ENCODE results near the gene TSC2.
"Not testable (repeated sequence)": the region's sequence is repeated elsewhere in the genome, so short reads cannot be mapped to it uniquely, and the experiment has no call there.

TSC2 gene

GRCh38 chr16:2086812-2087747, 39.3 kb downstream of the TSC2 start:
- no peak for DNase-seq (ENCODE audit: low read depth)

- no peak for DNase-seq (ENCODE audit: low read depth)
Observed at GRCh38 chr16:2087748-2088631, 40.2 kb downstream of the TSC2 start.

- no peak for DNase-seq (ENCODE audit: low read depth)
Observed at GRCh38 chr16:2088759-2089358, 41.1 kb downstream of the TSC2 start.

GRCh38 chr16:2089706-2090480, 42.1 kb downstream of the TSC2 start:
- no peak for DNase-seq (ENCODE audit: low read depth)

GRCh38 chr16:2090481-2090776, 42.6 kb downstream of the TSC2 start:
- DNase-seq (ENCODE audit: low read depth): no peak

GRCh38 chr16:2090777-2091546, 43.2 kb downstream of the TSC2 start:
- no peak for DNase-seq (ENCODE audit: low read depth)

- DNase-seq (ENCODE audit: low read depth): no peak
Observed at GRCh38 chr16:2091547-2092255, 43.9 kb downstream of the TSC2 start.

- DNase-seq (ENCODE audit: low read depth): no peak
Observed at GRCh38 chr16:2092256-2092620, 44.5 kb downstream of the TSC2 start.

- DNase-seq (ENCODE audit: low read depth): no peak
Observed at GRCh38 chr16:2092866-2093265, 45.1 kb downstream of the TSC2 start.

- DNase-seq (ENCODE audit: low read depth): no peak
Observed at GRCh38 chr16:2093793-2094192, 46.0 kb downstream of the TSC2 start.

GRCh38 chr16:2095315-2095853, 47.6 kb downstream of the TSC2 start:
- DNase-seq (ENCODE audit: low read depth): no peak

- DNase-seq (ENCODE audit: low read depth): no peak
Observed at GRCh38 chr16:2095918-2096582, 48.3 kb downstream of the TSC2 start.

- no peak for DNase-seq (ENCODE audit: low read depth)
Observed at GRCh38 chr16:2096853-2097595, 49.2 kb downstream of the TSC2 start.

GRCh38 chr16:2097689-2098088, 49.9 kb downstream of the TSC2 start:
- not testable (repeated sequence) for DNase-seq (ENCODE audit: low read depth)

GRCh38 chr16:2101581-2101980, 53.8 kb downstream of the TSC2 start:
- DNase-seq (ENCODE audit: low read depth): not testable (repeated sequence)

- no peak for DNase-seq (ENCODE audit: low read depth)
Observed at GRCh38 chr16:2102471-2102870, 54.7 kb downstream of the TSC2 start.

- DNase-seq (ENCODE audit: low read depth): not testable (repeated sequence)
Observed at GRCh38 chr16:2104464-2104863, 56.7 kb downstream of the TSC2 start.

- DNase-seq (ENCODE audit: low read depth): not testable (repeated sequence)
Observed at GRCh38 chr16:2105291-2105690, 57.5 kb downstream of the TSC2 start.

- DNase-seq (ENCODE audit: low read depth): not testable (repeated sequence)
Observed at GRCh38 chr16:2105769-2106168, 58.0 kb downstream of the TSC2 start.

Measured in stimulated activated CD4-positive, alpha-beta T cell treated with anti-CD3 and anti-CD28 coated beads, Interleukin-2, amount 100 ng/mL, for 4 hours (primary cell).